K562 (cell line): ENCODE measurements around the gene CCDC71L. TPM values are rescaled to one million over a fixed set of nuclear protein-coding genes. Genes with fewer than 3 reads are reported as not detected.

Experiments
- CCAR2 ChIP-seq: fragments of 200-400 bp; formaldehyde crosslinking; IDR thresholded peaks from 2 replicates; pipeline ENCODE4 v1.6.1; 2017; ENCODE audit warnings: mild to moderate bottlenecking, low read depth, low read length
- EZH2 ChIP-seq: IDR thresholded peaks from 2 replicates; pipeline ENCODE4 v1.6.1; 2012; ENCODE audit warnings: low read depth, mild to moderate bottlenecking, inconsistent platforms, low read length, borderline replicate concordance
- HEY1 ChIP-seq: fragments of 250-450 bp; sonication (Bioruptor Pico); IDR thresholded peaks from 2 replicates; pipeline ENCODE4 v1.5.0; 2020; ENCODE audit warnings: mild to moderate bottlenecking, moderate library complexity, borderline replicate concordance
- HOXB6 ChIP-seq: fragments of 250-450 bp; sonication (Bioruptor Pico); IDR thresholded peaks from 2 replicates; pipeline ENCODE4 v1.5.1; 2022; ENCODE audit warnings: mild to moderate bottlenecking, borderline replicate concordance
- IRF2 ChIP-seq: sonication (generic); formaldehyde crosslinking; IDR thresholded peaks from 2 replicates; pipeline ENCODE4 v1.8.1; 2022; ENCODE audit warnings: mild to moderate bottlenecking, missing genetic modification reagents
- KAT2B ChIP-seq: IDR thresholded peaks from one replicate; pipeline ENCODE4 v1.6.1; 2012; ENCODE audit warnings: low read depth, mild to moderate bottlenecking, control low read depth, inconsistent platforms, low read length, moderate library complexity
- LEF1 ChIP-seq: fragments of 450-650 bp; IDR thresholded peaks from 2 replicates; pipeline ENCODE4 v1.6.1; 2016; ENCODE audit warnings: mild to moderate bottlenecking
- NFRKB ChIP-seq: fragments of 450-650 bp; IDR thresholded peaks from 2 replicates; pipeline ENCODE4 v1.6.1; 2016; ENCODE audit warnings: low read depth
- PHTF2 ChIP-seq: fragments of 250-450 bp; sonication (Bioruptor Pico); IDR thresholded peaks from 2 replicates; pipeline ENCODE4 v1.5.0; 2021; ENCODE audit warnings: mild to moderate bottlenecking
- POLR3A ChIP-seq: IDR thresholded peaks from 2 replicates; pipeline ENCODE4 v1.6.1; 2011; ENCODE audit warnings: borderline replicate concordance, mild to moderate bottlenecking, moderate library complexity; ENCODE audit not compliant: insufficient read length, insufficient read depth; ENCODE audit errors: extremely low read depth
- POU5F1 ChIP-seq: fragments of 150-350 bp; IDR thresholded peaks from 2 replicates; pipeline ENCODE4 v1.6.1; 2014; ENCODE audit warnings: borderline replicate concordance, low read length, low read depth, mild to moderate bottlenecking; ENCODE audit not compliant: partially characterized antibody
- RBM22 ChIP-seq: fragments of 200-400 bp; formaldehyde crosslinking; IDR thresholded peaks from 2 replicates; pipeline ENCODE4 v1.6.1; 2018; ENCODE audit warnings: low read length, low read depth; ENCODE audit not compliant: poor library complexity, severe bottlenecking
- SOX6 ChIP-seq: fragments of 450-650 bp; IDR thresholded peaks from 2 replicates; pipeline ENCODE4 v1.6.1; 2014; ENCODE audit warnings: mild to moderate bottlenecking
- ZNF212 ChIP-seq: fragments of 450-650 bp; formaldehyde crosslinking; IDR thresholded peaks from 2 replicates; pipeline ENCODE4 v1.4.0; 2020; ENCODE audit warnings: mild to moderate bottlenecking
- ZNF316 ChIP-seq: fragments of 450-650 bp; IDR thresholded peaks from 2 replicates; pipeline ENCODE4 v1.6.1; 2016
- ZNF431 ChIP-seq: sonication (generic); formaldehyde crosslinking; IDR thresholded peaks from 2 replicates; pipeline ENCODE4 v1.8.0; 2022; ENCODE audit warnings: mild to moderate bottlenecking, missing genetic modification reagents
- ZNF583 ChIP-seq: fragments of 250-450 bp; sonication (Bioruptor Pico); IDR thresholded peaks from 2 replicates; pipeline ENCODE4 v1.4.0; 2020
- ZNF584 ChIP-seq: fragments of 200-800 bp; sonication (Bioruptor generic); IDR thresholded peaks from 2 replicates; pipeline ENCODE4 v1.6.1; 2016; ENCODE audit warnings: low read depth, mild to moderate bottlenecking, missing genetic modification characterization, missing compliant biosample characterization
- ZNF77 ChIP-seq: fragments of 250-450 bp; sonication (Bioruptor Pico); IDR thresholded peaks from 2 replicates; pipeline ENCODE4 v1.5.0; 2020
- polyA plus RNA-seq, 8 experiments: library from polyadenylated mRNA; depleted of rRNA in 4 of 8; stranded (reverse) in 5 of 8; unstranded in 3 of 8; fragments of >200 nt; fragmentation: Nextera tagmentation in 2 of 8; fragmentation: Illumina TruSeq in 1 of 8; extraction: Ambion mirVana in 2 of 8; extraction: Trizol in 1 of 8; gene quantifications; 2 replicates each; pipeline versions ENCODE4 v1.2.1 to v1.2.3, GENCODE V29; 2011 to 2014; ENCODE audit warnings: inconsistent platforms in 1 of 8, missing spikeins in 1 of 8
- total RNA-seq, 7 experiments: library from RNA; depleted of rRNA in 6 of 7; stranded (reverse); fragments of >200 nt in 6 of 7; fragmentation: Illumina TruSeq in 2 of 7; extraction: Trizol in 2 of 7; gene quantifications; 2 replicates each; pipeline versions ENCODE4 v1.2.1 to v1.2.3, GENCODE V29; 2011 to 2021; ENCODE audit warnings: low replicate concordance in 1 of 7
- TF ChIP-seq, protein P1 (sequence below): fragments of 450-650 bp; IDR thresholded peaks from 2 replicates; pipeline ENCODE4 v1.6.1; 2016; ENCODE audit warnings: low read depth, mild to moderate bottlenecking, moderate library complexity
- TF ChIP-seq, protein P2 (sequence below), 2 experiments: IDR thresholded peaks; 2 replicates each; pipeline ENCODE4 v1.6.1; 2012; ENCODE audit warnings: improper control_type of control experiment in 2 of 2, low read depth in 2 of 2, low read length in 2 of 2, borderline replicate concordance in 1 of 2
- TF ChIP-seq, protein P3 (sequence below): fragments of 450-650 bp; IDR thresholded peaks from 2 replicates; pipeline ENCODE4 v1.7.1; 2018; ENCODE audit warnings: mild to moderate bottlenecking, low read depth; ENCODE audit not compliant: partially characterized antibody

Gene CCDC71L
- total and polyA plus RNA-seq, 9 of the 15 experiments (the other 6 are each of a cell fraction or from before 2014, with no cell fraction given) = 5.7 to 108 (median 25.4) TPM

DNA sequence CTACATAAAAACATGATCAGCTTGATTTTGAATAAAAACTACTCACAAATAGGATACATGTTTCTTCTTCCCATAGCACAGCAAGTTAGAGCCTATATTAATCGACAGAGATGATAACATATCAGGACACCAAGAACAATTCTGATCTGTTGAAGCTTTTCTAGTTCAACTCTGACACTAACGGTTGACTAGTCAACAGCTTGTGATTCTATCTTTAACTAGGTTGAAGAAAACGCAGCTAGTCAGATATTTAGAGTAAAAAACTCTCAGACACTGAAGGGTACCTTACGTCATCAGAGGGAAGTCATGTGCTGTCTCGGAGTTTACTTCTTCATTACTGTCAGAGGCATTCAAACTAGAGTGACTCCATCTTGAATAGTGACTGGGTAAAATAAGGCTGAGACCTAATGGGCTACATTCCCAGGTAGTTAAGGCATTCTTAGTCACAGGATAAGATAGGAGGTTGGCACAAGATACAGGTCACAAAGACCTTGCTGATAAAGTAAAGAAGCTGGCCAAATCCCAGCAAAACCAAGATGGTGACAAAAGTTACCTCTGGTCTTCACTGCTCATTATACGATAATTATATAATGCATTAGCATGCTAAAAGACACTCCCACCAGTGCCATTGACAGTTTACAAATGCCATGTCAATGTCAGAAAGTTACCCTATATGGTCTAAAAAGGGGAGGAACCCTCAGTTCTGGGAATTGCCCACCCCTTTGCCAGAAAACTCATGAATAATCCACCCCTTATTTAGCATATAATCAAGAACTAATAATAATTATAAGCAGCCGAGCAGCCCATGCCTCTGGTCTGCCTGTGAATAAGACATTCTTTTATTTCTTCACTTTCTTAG lies 21.3 kb downstream of the CCDC71L start (continued):
- TF ChIP-seq HOXB6 (no peak), ZNF77 (no peak), POU5F1 (no peak), ZNF584 (peak; percentile 95), IRF2 (no peak), SOX6 (no peak), RBM22 (no peak), HEY1 (CRISPR knock-in tag) (no peak), LEF1 (no peak), ZNF583 (CRISPR knock-in tag) (peak; percentile 84; the same call in 1 of the 2 replicates), EZH2 (no peak), ZNF431 (CRISPR knock-in tag) (no peak), ZNF212 (CRISPR knock-in tag) (no peak), KAT2B (no peak), ZNF316 (no peak), POLR3A (no peak), NFRKB (no peak), CCAR2 (no peak), PHTF2 (CRISPR knock-in tag) (no peak)
- TF ChIP-seq, protein P1, sequence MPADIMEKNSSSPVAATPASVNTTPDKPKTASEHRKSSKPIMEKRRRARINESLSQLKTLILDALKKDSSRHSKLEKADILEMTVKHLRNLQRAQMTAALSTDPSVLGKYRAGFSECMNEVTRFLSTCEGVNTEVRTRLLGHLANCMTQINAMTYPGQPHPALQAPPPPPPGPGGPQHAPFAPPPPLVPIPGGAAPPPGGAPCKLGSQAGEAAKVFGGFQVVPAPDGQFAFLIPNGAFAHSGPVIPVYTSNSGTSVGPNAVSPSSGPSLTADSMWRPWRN = no peak
- TF ChIP-seq, protein P2, sequence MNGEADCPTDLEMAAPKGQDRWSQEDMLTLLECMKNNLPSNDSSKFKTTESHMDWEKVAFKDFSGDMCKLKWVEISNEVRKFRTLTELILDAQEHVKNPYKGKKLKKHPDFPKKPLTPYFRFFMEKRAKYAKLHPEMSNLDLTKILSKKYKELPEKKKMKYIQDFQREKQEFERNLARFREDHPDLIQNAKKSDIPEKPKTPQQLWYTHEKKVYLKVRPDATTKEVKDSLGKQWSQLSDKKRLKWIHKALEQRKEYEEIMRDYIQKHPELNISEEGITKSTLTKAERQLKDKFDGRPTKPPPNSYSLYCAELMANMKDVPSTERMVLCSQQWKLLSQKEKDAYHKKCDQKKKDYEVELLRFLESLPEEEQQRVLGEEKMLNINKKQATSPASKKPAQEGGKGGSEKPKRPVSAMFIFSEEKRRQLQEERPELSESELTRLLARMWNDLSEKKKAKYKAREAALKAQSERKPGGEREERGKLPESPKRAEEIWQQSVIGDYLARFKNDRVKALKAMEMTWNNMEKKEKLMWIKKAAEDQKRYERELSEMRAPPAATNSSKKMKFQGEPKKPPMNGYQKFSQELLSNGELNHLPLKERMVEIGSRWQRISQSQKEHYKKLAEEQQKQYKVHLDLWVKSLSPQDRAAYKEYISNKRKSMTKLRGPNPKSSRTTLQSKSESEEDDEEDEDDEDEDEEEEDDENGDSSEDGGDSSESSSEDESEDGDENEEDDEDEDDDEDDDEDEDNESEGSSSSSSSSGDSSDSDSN (IDR thresholded peaks at IDR 0.05; ENCODE audit: borderline replicate concordance in 1 of 2, low read depth in 2 of 2, low read length in 2 of 2) = no peak
- TF ChIP-seq, protein P3, sequence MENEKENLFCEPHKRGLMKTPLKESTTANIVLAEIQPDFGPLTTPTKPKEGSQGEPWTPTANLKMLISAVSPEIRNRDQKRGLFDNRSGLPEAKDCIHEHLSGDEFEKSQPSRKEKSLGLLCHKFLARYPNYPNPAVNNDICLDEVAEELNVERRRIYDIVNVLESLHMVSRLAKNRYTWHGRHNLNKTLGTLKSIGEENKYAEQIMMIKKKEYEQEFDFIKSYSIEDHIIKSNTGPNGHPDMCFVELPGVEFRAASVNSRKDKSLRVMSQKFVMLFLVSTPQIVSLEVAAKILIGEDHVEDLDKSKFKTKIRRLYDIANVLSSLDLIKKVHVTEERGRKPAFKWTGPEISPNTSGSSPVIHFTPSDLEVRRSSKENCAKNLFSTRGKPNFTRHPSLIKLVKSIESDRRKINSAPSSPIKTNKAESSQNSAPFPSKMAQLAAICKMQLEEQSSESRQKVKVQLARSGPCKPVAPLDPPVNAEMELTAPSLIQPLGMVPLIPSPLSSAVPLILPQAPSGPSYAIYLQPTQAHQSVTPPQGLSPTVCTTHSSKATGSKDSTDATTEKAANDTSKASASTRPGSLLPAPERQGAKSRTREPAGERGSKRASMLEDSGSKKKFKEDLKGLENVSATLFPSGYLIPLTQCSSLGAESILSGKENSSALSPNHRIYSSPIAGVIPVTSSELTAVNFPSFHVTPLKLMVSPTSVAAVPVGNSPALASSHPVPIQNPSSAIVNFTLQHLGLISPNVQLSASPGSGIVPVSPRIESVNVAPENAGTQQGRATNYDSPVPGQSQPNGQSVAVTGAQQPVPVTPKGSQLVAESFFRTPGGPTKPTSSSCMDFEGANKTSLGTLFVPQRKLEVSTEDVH = no peak
